H9 (cell line): ENCODE measurements around the gene ARHGDIA. TPM values are rescaled to one million over a fixed set of nuclear protein-coding genes. Genes with fewer than 3 reads are reported as not detected.

ENCODE experiments used
- DNase-seq: peaks from one replicate; pipeline ENCODE4 v3.0.0-alpha.2; 2017
- H2AFZ ChIP-seq: one replicate; pipeline ENCODE4 v1.6.1; 2013; ENCODE audit warnings: mild to moderate bottlenecking, low read length, control low read depth, moderate library complexity
- H2AK5ac ChIP-seq: 2 replicates; pipeline ENCODE4 v1.6.1; 2013; ENCODE audit warnings: low read length, control low read depth, mixed read lengths; ENCODE audit not compliant: insufficient read length
- H2BK120ac ChIP-seq: one replicate; pipeline ENCODE4 v1.6.1; 2013; ENCODE audit warnings: low read depth, mild to moderate bottlenecking, low read length, control low read depth, inconsistent platforms; ENCODE audit not compliant: poor library complexity, severe bottlenecking
- H2BK12ac ChIP-seq: 2 replicates; pipeline ENCODE4 v1.6.1; 2013; ENCODE audit warnings: low read length, control low read depth, mixed read lengths, low read depth; ENCODE audit not compliant: insufficient read length
- H2BK15ac ChIP-seq: 2 replicates; pipeline ENCODE4 v1.6.1; 2013; ENCODE audit warnings: low read depth, low read length, control low read depth
- H2BK20ac ChIP-seq: one replicate; pipeline ENCODE4 v1.6.1; 2013; ENCODE audit warnings: low read depth, mild to moderate bottlenecking, low read length, control low read depth, inconsistent platforms; ENCODE audit not compliant: poor library complexity, severe bottlenecking
- H2BK5ac ChIP-seq: 2 replicates; pipeline ENCODE4 v1.6.1; 2013; ENCODE audit warnings: low read length, control low read depth, mixed read lengths; ENCODE audit not compliant: insufficient read length
- H3K14ac ChIP-seq: 2 replicates; pipeline ENCODE4 v1.6.1; 2013; ENCODE audit warnings: low read length, control low read depth; ENCODE audit not compliant: insufficient read depth
- H3K18ac ChIP-seq: 2 replicates; pipeline ENCODE4 v1.6.1; 2013; ENCODE audit warnings: low read depth, mild to moderate bottlenecking, mixed read lengths, low read length, control low read depth; ENCODE audit not compliant: insufficient read length
- H3K23ac ChIP-seq: 2 replicates; pipeline ENCODE4 v1.6.1; 2013; ENCODE audit warnings: low read length, control low read depth, mixed read lengths, low read depth; ENCODE audit not compliant: insufficient read length
- H3K23me2 ChIP-seq: 2 replicates; pipeline ENCODE4 v1.6.1; 2013; ENCODE audit warnings: low read depth, mild to moderate bottlenecking, mixed read lengths, low read length, control low read depth; ENCODE audit not compliant: insufficient read length, poor library complexity, severe bottlenecking
- H3K27ac ChIP-seq: 2 replicates; pipeline ENCODE4 v1.5.1; 2013; ENCODE audit warnings: low read length, control low read depth, mixed read lengths, low read depth; ENCODE audit not compliant: insufficient read length
- H3K27me3 ChIP-seq: 2 replicates; pipeline ENCODE4 v1.6.1; 2013; ENCODE audit warnings: low read length, control low read depth, inconsistent platforms; ENCODE audit not compliant: insufficient read depth
- H3K4ac ChIP-seq: 2 replicates; pipeline ENCODE4 v1.6.1; 2013; ENCODE audit warnings: low read depth, mild to moderate bottlenecking, control low read depth, inconsistent platforms, low read length, moderate library complexity
- H3K4me1 ChIP-seq: 2 replicates; pipeline ENCODE4 v1.6.1; 2013; ENCODE audit warnings: low read length, control low read depth, inconsistent platforms; ENCODE audit not compliant: insufficient read depth
- H3K4me2 ChIP-seq: 2 replicates; pipeline ENCODE4 v1.6.1; 2013; ENCODE audit warnings: low read length, control low read depth, mixed read lengths; ENCODE audit not compliant: insufficient read length, insufficient read depth
- H3K56ac ChIP-seq: 2 replicates; pipeline ENCODE4 v1.6.1; 2013; ENCODE audit warnings: low read depth, mild to moderate bottlenecking, mixed read lengths, low read length, control low read depth; ENCODE audit not compliant: insufficient read length
- H3K79me1 ChIP-seq: 2 replicates; pipeline ENCODE4 v1.6.1; 2013; ENCODE audit warnings: low read depth, mild to moderate bottlenecking, moderate library complexity, low read length, control low read depth, inconsistent platforms; ENCODE audit not compliant: insufficient read depth, poor library complexity, severe bottlenecking
- H3K79me2 ChIP-seq: 2 replicates; pipeline ENCODE4 v1.6.1; 2013; ENCODE audit warnings: low read length, control low read depth, inconsistent platforms; ENCODE audit not compliant: insufficient read depth
- H3K9ac ChIP-seq: 2 replicates; pipeline ENCODE4 v1.6.1; 2013; ENCODE audit warnings: low read length, control low read depth, mixed read lengths; ENCODE audit not compliant: insufficient read length; ENCODE audit errors: extremely low read depth
- H3K9me3 ChIP-seq: one replicate; pipeline ENCODE4 v1.6.1; 2013; ENCODE audit warnings: low read depth, low read length, inconsistent platforms; ENCODE audit not compliant: control insufficient read depth
- H3T11ph ChIP-seq: one replicate; pipeline ENCODE4 v1.6.1; 2013; ENCODE audit warnings: mild to moderate bottlenecking, low read length, control low read depth, inconsistent platforms
- H4K20me1 ChIP-seq: one replicate; pipeline ENCODE4 v1.6.1; 2013; ENCODE audit not compliant: control insufficient read depth, insufficient read length, insufficient read depth
- H4K5ac ChIP-seq: 2 replicates; pipeline ENCODE4 v1.6.1; 2013; ENCODE audit warnings: low read depth, mild to moderate bottlenecking, mixed read lengths, low read length, control low read depth; ENCODE audit not compliant: insufficient read length
- H4K8ac ChIP-seq: replicated peaks from 2 replicates; pipeline ENCODE4 v1.6.1; 2013; ENCODE audit warnings: low read length, control low read depth, mixed read lengths, low read depth; ENCODE audit not compliant: insufficient read length
- H4K91ac ChIP-seq: 2 replicates; pipeline ENCODE4 v1.6.1; 2013; ENCODE audit warnings: low read depth, mild to moderate bottlenecking, moderate library complexity, mixed read lengths, low read length, control low read depth; ENCODE audit not compliant: insufficient read length
- H3K27ac Mint-ChIP-seq, 3 experiments: 2 replicates in 2 of 3; 3 replicates in 1 of 3; pipeline ENCODE4 v1.8.0; 2020 to 2021; ENCODE audit warnings: mixed read lengths in 3 of 3, mild to moderate bottlenecking in 1 of 3, moderate library complexity in 1 of 3
- H3K27me3 Mint-ChIP-seq: 2 replicates; pipeline ENCODE4 v1.8.0; 2021; ENCODE audit warnings: low read depth, mild to moderate bottlenecking, moderate library complexity, mixed read lengths
- H3K36me3 Mint-ChIP-seq, 3 experiments: 2 replicates in 2 of 3; 3 replicates in 1 of 3; pipeline ENCODE4 v1.8.0; 2020 to 2021; ENCODE audit warnings: low read depth in 3 of 3, mixed read lengths in 3 of 3; ENCODE audit not compliant: insufficient read depth in 1 of 3
- H3K4me1 Mint-ChIP-seq, 2 experiments: 2 replicates each; pipeline ENCODE4 v1.8.0; 2020; ENCODE audit warnings: mixed read lengths in 2 of 2
- H3K4me3 Mint-ChIP-seq, 2 experiments: 2 replicates in 1 of 2; 3 replicates in 1 of 2; pipeline ENCODE4 v1.8.0; 2020 to 2021; ENCODE audit warnings: mild to moderate bottlenecking in 2 of 2, mixed read lengths in 2 of 2, moderate library complexity in 1 of 2
- H3K9me3 Mint-ChIP-seq, 2 experiments: 2 replicates in 1 of 2; 3 replicates in 1 of 2; pipeline ENCODE4 v1.8.0; 2020; ENCODE audit warnings: mild to moderate bottlenecking in 2 of 2, mixed read lengths in 2 of 2, moderate library complexity in 1 of 2
- WGBS: extraction: QIAGEN DNeasy Blood & Tissue Kit; methylation state at CpG from one replicate; pipeline ENCODE4 v1.1.7; 2013; ENCODE audit warnings: missing lambda C conversion rate, low lambda C conversion rate, mixed read lengths; ENCODE audit not compliant: insufficient read length; ENCODE audit errors: extremely low coverage; 5-methylcytosine and 5-hydroxymethylcytosine counted together
- total RNA-seq: library from RNA; stranded (reverse); gene quantifications from 2 replicates; pipeline ENCODE4 v1.2.1, GENCODE V29; 2021
- TF ChIP-seq, protein P1 (sequence below): fragments of 200-600 bp; sonication (generic); conservative IDR thresholded peaks from 3 replicates; pipeline ENCODE4 v1.8.0; 2021; ENCODE audit warnings: antibody characterized with exemption, mild to moderate bottlenecking

ARHGDIA gene
- total RNA-seq, 1 experiment from 2014 or later, result 247 TPM

DNA sequence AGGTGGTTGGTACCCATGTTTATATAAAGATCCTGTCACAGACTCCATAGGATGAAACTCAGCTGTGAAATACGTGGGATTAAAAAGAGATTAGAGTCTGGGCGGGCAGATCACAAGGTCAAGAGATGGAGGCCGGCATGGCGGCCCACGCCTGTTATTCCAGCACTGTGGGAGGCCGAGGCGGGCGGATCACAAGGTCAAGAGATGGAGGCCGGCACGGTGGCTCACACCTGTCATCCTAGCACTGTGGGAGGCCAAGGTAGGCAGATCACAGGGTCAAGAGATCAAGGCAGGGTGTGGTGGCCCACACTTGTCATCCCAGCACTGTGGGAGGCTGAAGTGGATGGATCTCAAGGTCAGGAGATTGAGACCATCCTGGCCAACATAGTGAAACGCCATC, 24.3 kb upstream of the ARHGDIA start:
- Histone ChIP-seq H2AFZ (no peak overlapping the region), H3K23ac (no peak overlapping the region), H2BK20ac (no peak overlapping the region), H2AK5ac (no peak overlapping the region), H3K56ac (no peak overlapping the region), H3K14ac (no peak overlapping the region), H2BK15ac (no peak overlapping the region), H4K5ac (no peak overlapping the region), H3T11ph (no peak overlapping the region), H4K8ac (no peak overlapping the region), H3K9me3 (no peaks in the 10 kb centered on the region), H3K4me2 (no peak overlapping the region), H2BK5ac (no peak overlapping the region), H4K20me1 (no peaks in the 10 kb centered on the region), H2BK120ac (no peak overlapping the region), H3K27me3 (no peaks in the 10 kb centered on the region), H3K4ac (no peak overlapping the region), H3K18ac (no peak overlapping the region), H2BK12ac (no peak overlapping the region), H3K79me1 (peaks cover 5% of the 10 kb centered on the region), H3K23me2 (peaks cover 4% of the 10 kb centered on the region), H3K4me1 (no peaks in the 10 kb centered on the region), H3K9ac (no peak overlapping the region), H3K79me2 (peaks cover 6% of the 10 kb centered on the region; the same call in 1 of the 2 replicates), H4K91ac (no peak overlapping the region), H3K27ac (no peak overlapping the region)
- TF ChIP-seq, protein P1, sequence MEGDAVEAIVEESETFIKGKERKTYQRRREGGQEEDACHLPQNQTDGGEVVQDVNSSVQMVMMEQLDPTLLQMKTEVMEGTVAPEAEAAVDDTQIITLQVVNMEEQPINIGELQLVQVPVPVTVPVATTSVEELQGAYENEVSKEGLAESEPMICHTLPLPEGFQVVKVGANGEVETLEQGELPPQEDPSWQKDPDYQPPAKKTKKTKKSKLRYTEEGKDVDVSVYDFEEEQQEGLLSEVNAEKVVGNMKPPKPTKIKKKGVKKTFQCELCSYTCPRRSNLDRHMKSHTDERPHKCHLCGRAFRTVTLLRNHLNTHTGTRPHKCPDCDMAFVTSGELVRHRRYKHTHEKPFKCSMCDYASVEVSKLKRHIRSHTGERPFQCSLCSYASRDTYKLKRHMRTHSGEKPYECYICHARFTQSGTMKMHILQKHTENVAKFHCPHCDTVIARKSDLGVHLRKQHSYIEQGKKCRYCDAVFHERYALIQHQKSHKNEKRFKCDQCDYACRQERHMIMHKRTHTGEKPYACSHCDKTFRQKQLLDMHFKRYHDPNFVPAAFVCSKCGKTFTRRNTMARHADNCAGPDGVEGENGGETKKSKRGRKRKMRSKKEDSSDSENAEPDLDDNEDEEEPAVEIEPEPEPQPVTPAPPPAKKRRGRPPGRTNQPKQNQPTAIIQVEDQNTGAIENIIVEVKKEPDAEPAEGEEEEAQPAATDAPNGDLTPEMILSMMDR, result no peak
- DNase-seq, result no peak
- H3K27me3 Mint-ChIP-seq, result no peaks in the 10 kb centered on the region
- no CpG with 5 or more reads among the region's 11 CpGs for WGBS
- peaks cover 19 to 55% (median 42%) of the 10 kb centered on the region in 3 experiments for H3K36me3 Mint-ChIP-seq
- no peaks in the 10 kb centered on the region for H3K9me3 Mint-ChIP-seq
- H3K4me1 Mint-ChIP-seq, result peaks cover 0 to 5% of the 10 kb centered on the region in 2 experiments; a peak in 2 of 4 replicates
- H3K4me3 Mint-ChIP-seq, result no peak overlapping the region
- no peak overlapping the region for H3K27ac Mint-ChIP-seq
